Measurements from ENCODE around the gene MYBPHL. TPM values are rescaled to one million over a fixed set of nuclear protein-coding genes. Genes with fewer than 3 reads are reported as not detected.
A peak's percentile ranks its signal among the peaks of the same experiment; 100 is the strongest.

Gene MYBPHL
- total RNA-seq, 1 donor from 2014 or later: not detected

- H3K4me3 ChIP-seq (ENCODE audit: low read depth, low read length): peak overlapping the region; percentile 63
- no peak for DNase-seq (ENCODE audit: low read depth)
- no peak for TF ChIP-seq CTCF (conservative IDR thresholded peaks at IDR 0.05; ENCODE audit: low read depth, low read length)
Observed at GRCh38 chr1:109281680-109282496, 24.9 kb downstream of the MYBPHL start.

- TF ChIP-seq CTCF (conservative IDR thresholded peaks at IDR 0.05; ENCODE audit: low read depth, low read length): no peak
- H3K4me3 ChIP-seq (ENCODE audit: low read depth, low read length): no peak overlapping the region
- no peak for DNase-seq (ENCODE audit: low read depth)
Observed at GRCh38 chr1:109280862-109281261, 25.9 kb downstream of the MYBPHL start.

GRCh38 chr1:109279615-109280278 is 27.1 kb downstream of the MYBPHL start:
- TF ChIP-seq CTCF (conservative IDR thresholded peaks at IDR 0.05; ENCODE audit: low read depth, low read length): no peak
- DNase-seq (ENCODE audit: low read depth): no peak

GRCh38 chr1:109277434-109278204 is 29.2 kb downstream of the MYBPHL start:
- peak; percentile 88 for TF ChIP-seq CTCF (conservative IDR thresholded peaks at IDR 0.05; ENCODE audit: low read depth, low read length)
- DNase-seq (ENCODE audit: low read depth): no peak
- H3K4me3 ChIP-seq (ENCODE audit: low read depth, low read length): no peak overlapping the region

More at GRCh38 chr1:109279615-109280278, 27.1 kb downstream of the MYBPHL start:
- no peak overlapping the region for H3K4me3 ChIP-seq (ENCODE audit: low read depth, low read length)

GRCh38 chr1:109275706-109276345 is 31.0 kb downstream of the MYBPHL start:
- no peak for DNase-seq (ENCODE audit: low read depth)
- H3K4me3 ChIP-seq (ENCODE audit: low read depth, low read length): no peak overlapping the region
- no peak for TF ChIP-seq CTCF (conservative IDR thresholded peaks at IDR 0.05; ENCODE audit: low read depth, low read length)

Data from epithelial cell of proximal tubule (primary cell).